Inflammatory macrophage (primary cell): ENCODE measurements around the gene CTSE.

Experiments used
- DNase-seq, 2 donors: peaks; one replicate each; pipeline ENCODE4 v3.0.0-alpha.2; 2020 to 2022

The CTSE gene

GRCh38 chr1:206013026-206013795 lies 10.5 kb downstream of the CTSE start:
- no peak for DNase-seq

GRCh38 chr1:206012086-206012859 lies 11.4 kb downstream of the CTSE start:
- DNase-seq = peak; percentile 93 to 97

- no peak for DNase-seq
Observed at GRCh38 chr1:206011057-206011456, 12.6 kb downstream of the CTSE start.

GRCh38 chr1:206010060-206010459 lies 13.6 kb downstream of the CTSE start:
- DNase-seq = no peak

GRCh38 chr1:206006946-206007345 lies 16.7 kb downstream of the CTSE start:
- no peak for DNase-seq

GRCh38 chr1:206005778-206006180 lies 17.9 kb downstream of the CTSE start:
- DNase-seq = peak; percentile 68 to 90

- no peak for DNase-seq
Observed at GRCh38 chr1:206005234-206005633, 18.5 kb downstream of the CTSE start.

GRCh38 chr1:206004826-206005225 lies 18.9 kb downstream of the CTSE start:
- no peak for DNase-seq

- DNase-seq = no peak
Observed at GRCh38 chr1:206003854-206004800, 19.6 kb downstream of the CTSE start.

GRCh38 chr1:206002871-206003801 lies 20.6 kb downstream of the CTSE start, which contains the start of gene RAB7B:
Gene RAB7B, minus strand, starts transcription at chr1:206003395. Its CDS starts 9,260 bp downstream, at chr1:205994135.
- DNase-seq = peak; percentile 82 to 88

GRCh38 chr1:206002160-206002559 lies 21.5 kb downstream of the CTSE start:
- no peak for DNase-seq

- peak; percentile 96 for DNase-seq
Observed at GRCh38 chr1:206001476-206001888, 22.2 kb downstream of the CTSE start.

GRCh38 chr1:206000641-206001339 lies 22.9 kb downstream of the CTSE start:
- peak in 1 of 2 donors; percentile 21 for DNase-seq

GRCh38 chr1:205998457-205999241 lies 25.0 kb downstream of the CTSE start:
- DNase-seq = no peak

GRCh38 chr1:205996641-205997040 lies 27.1 kb downstream of the CTSE start:
- peak in 1 of 2 donors; percentile 3 for DNase-seq

GRCh38 chr1:205994346-205994745 lies 29.3 kb downstream of the CTSE start:
- DNase-seq = peak in 1 of 2 donors; percentile 1

- DNase-seq = no peak
Observed at GRCh38 chr1:205993068-205993467, 30.6 kb downstream of the CTSE start.

GRCh38 chr1:205992218-205992882 lies 31.3 kb downstream of the CTSE start:
- DNase-seq = no peak

- no peak for DNase-seq
Observed at GRCh38 chr1:205991237-205991636, 32.5 kb downstream of the CTSE start.
